CD4-positive, alpha-beta T cell treated with Interleukin-15 for 1 hour (primary cell): Measurements from ENCODE around the gene PALM.
"Not testable (repeated sequence)": the region's sequence is repeated elsewhere in the genome, so short reads cannot be mapped to it uniquely, and the experiment has no call there.

Experiments used
- DNase-seq: peaks from one replicate; pipeline ENCODE4 v3.0.0-alpha.2; 2020

Gene PALM

DNA sequence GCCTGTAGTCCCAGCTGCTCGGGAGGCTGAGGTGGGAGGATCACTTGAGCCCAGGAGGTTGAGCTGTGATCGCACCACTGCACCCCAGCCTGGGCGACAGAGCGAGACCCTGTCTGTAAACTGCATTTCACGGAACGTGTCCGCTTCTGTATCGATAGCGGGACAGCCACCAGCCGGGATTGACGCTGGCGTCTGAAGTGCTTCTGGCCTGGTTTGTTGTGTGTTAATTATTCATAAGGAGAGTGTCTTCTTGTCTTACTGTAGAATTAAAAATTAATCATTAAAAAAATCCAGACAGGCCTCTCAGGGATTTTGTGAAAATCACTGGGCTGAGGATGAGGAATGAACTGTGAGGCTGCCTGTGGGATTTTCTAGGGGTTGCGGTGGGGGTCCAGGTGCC lies 26.0 kb downstream of the PALM start:
- DNase-seq, result no peak

DNA sequence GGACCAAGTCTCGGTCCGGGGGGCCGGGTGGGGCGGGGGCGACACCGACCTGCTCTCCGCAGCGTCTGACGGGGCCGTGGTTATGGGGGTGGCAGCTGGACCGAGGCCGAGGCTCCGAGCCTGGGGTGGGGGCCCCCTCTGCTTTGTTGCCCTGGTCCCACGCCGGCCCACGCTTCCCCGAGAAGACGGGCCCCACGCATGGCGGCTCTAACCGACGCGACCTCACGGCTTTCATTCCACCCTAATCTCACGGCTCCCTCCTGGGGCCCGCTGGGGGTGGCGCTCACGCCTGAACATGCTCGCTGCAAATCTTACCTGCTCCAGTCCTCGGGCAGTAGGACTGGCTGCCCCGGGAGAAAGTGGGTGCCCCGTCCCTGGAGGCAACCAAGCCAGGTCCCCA lies 27.4 kb downstream of the PALM start:
- DNase-seq, result no peak

DNA sequence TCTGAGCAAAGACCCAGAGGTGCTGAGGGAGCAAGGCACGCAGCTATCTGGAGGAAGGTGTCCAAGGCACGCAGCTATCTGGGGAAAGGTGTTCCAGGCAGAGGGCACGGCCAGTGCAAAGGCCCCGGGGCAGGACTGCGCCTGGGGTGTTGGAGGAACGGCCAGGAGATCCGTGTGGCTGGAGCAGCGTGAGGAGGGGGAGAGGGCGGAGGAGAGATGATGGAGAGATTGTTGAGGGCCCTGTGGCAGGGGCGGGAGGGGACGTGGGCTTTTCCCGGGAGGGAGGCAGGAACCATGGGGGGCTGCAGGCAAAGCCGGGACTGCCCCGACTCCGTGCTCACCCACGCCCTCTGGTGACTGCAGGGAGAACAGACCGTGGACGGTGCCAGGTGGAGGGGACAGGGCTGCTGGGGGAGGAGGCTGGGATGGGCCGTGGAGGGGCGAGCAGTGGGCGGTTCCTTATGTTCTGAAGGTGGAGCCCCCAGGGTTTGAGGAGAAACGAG lies 28.9 kb downstream of the PALM start:
- DNase-seq, result peak; percentile 58

DNA sequence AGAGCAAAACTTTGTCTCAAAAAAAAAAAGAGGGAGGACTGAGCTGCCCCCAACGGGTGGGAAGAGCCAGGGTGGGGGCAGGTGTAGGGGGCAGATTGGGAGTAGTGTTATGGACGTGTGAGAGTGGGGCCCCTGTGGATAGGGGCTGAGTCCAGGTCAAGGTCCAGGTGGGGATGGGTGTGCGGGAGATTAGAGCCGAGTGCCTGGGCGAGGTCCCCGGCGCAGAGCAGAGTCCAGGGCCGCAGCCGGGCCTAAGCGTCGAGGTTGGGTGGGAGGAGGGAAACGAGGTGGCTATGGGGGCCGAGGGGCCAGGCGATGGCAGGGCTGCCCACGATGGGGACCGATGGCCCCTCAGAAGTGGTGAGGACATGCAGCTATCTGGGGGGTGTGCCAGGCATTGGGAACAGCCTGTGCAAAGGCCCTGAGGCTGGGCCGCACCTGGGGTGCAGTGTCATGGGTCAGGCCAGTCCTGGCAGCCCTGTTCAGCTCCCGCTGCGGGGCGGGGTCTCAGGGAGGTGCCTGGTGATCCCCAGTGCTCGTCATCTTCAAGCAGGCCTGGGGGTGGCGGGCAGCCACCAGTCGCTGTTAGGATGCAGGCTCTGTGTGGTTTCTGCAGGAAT lies 29.9 kb downstream of the PALM start:
- DNase-seq, result no peak

DNA sequence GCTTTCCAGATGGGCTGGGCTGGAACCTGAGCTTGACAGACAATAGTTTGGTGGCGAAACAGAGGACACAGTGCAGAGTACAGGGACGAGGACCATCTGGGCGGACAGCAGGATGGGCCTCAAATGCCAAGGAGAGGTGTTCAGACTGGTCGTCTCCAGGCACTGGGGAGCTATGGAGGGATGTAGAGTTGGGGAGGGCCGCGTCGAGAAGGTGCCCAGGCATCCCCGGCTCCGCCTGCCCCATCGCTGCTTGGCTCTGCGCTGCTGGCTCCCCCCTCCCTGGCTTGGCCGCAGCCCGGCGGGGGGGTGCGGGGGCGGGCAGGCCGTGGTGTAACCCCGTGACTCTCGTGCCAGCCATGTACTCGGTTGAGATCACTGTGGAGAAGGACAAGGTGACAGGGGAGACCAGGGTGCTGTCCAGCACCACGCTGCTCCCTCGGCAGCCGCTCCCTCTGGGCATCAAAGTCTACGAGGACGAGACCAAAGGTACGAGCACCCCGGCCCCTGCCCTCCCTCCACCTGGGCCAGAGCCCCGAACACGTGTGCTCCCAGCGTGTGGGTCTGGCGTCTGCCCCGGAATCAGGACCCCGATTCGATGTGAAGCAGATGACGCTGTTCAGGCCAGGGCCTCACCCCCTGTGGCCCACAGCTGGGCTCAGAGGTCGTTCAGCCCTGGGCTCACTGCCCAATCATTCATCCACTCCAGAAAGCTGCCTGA lies 31.4 kb downstream of the PALM start:
- DNase-seq, result no peak

DNA sequence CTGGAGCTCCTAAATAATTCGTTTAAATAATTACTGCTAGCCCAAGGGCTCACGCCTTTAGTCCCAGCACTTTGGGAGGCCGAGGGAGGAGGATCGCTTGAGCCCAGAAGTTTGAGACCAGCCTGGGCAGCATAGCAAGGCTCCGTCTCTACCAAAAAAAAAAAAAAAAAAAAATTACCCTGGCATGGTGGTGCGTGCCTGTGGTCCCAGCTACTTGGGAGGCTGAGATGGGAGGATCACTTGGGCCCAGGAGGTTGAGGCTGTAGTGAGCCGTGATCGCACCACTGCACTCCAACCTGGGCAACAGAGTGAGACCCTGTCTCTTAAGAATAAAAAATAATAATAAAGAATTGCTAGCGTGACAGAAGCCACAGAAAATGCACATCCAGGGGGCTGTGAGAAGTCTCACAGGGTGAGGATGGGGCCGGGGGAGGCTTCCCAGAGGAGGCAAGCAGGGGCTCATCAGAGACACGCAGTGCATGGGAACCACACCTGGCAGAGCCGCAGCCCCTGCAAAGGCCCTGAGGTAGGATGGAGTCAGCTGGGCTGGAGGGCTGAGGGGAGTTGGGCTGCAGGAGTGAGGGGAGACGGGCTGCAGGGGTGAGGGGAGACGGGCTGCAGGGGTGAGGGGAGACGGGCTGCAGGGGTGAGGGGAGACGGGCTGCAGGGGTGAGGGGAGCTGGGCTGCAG lies 32.2 kb downstream of the PALM start:
- DNase-seq, result not testable (repeated sequence)

DNA sequence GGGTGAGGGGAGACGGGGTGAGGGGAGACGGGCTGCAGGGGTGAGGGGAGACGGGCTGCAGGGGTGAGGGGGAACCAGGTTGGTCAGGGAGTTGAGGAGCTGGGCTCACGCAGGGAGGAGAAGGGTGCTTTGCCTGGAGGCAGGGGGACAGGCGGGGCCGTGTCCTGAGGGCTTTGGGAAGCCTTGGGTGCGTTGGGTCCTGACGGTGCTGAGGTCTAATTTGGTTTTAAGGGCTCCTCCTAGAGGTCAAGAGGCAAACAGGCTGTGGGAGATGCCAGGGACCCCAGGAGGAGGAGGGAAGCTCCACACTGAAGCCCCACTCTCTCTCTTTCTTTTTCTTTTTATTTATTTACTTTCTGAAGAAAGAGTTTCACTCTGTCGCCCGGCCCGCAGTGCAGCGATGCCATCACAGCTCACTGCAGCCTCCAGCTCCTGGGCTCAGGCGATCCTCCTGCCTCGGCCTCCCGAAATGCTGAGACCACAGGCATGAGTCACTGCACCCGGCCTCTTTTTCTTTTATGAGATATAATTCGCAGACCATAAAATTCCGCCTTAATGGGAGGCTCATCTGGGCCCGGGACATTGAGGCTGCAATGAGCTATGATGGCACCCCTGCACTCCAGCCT lies 32.9 kb downstream of the PALM start:
- no peak for DNase-seq

DNA sequence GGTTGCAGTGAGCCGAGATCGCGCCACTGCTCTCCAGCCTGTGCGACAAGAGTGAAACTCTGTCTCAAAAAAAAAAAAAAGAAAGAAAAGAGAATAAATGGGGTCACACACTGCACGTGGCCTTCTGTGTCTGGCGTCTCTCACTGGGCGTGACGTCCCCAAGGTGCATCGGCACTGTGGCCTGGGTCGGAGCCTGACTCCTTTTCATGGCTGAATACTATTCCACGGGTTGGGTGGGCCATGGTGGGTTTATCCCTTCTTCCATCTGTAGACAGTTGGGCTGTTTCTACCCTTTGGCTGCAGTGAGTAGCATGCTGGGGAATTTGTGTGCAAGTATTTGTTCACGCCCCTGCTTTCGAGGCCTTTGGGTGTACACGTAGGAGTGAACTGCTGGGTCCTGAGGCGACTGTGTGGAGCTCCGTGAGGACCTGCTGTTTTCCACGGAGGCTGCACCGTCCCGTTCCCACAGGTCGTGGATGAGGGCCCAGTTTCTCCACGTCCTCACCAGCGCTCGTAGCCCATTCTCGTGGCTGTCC lies 33.9 kb downstream of the PALM start:
- DNase-seq, result no peak

DNA sequence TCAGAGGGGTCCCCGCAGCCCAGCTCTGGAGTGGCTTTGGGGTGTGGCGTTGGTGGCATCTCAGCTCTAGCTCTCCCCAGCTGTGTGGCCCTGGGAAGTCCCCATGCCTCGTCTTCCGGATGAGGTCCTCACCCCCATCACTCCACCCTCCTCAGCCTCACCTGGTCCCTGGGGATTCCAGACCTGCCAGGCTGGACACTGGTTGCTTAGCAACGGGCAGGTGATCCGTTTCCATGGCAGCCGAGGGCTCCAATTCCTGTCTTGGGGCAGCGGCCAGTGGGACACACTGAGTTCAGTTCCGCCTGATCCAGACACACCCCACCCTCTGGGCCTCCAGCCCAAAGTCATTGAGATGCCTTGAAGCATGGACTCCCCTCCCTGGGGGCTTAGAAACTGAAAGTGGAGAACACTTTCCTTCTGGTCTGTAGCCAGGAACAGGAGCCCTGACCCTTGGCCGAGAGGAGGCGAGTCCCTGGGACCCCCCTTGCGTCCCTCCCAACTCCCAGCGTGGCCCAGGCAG lies 34.5 kb downstream of the PALM start:
- peak; percentile 27 for DNase-seq

DNA sequence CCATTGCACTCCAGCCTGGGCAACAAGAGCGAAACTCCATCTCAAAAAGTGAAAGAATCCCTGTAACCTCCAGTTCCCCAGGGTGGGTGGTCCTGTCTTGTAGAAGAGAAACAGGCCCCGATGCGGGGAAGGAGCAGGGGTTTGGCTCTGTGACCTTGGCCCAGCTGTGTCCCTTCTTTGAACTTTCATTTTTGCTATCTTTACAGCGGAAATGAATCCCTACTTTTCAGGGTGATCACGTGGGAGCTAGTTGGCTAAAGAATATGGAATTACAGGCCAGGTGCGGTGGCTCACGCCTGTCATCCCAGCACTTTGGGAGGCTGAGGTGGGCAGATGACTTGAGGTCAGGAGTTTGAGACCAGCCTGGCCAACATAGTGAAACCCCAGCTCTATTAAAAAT lies 36.4 kb downstream of the PALM start:
- DNase-seq, result not testable (repeated sequence)

DNA sequence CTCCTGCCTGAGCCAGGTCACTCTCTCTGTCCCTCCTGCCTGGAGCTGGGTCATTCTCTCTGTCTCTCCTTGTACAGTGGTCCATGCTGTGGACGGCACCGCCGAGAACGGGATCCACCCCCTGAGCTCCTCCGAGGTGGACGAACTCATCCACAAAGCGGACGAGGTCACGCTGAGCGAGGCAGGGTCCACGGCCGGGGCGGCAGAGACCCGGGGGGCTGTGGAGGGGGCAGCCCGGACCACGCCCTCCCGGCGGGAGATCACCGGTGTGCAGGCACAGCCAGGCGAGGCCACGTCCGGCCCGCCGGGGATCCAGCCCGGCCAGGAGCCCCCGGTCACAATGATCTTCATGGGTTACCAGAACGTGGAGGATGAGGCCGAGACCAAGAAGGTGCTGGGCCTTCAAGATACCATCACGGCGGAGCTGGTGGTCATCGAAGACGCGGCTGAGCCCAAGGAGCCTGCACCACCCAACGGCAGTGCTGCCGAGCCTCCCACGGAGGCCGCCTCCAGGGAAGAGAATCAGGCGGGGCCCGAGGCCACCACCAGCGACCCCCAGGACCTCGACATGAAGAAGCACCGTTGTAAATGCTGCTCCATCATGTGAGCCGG lies 37.6 kb downstream of the PALM start:
- no peak for DNase-seq

DNA sequence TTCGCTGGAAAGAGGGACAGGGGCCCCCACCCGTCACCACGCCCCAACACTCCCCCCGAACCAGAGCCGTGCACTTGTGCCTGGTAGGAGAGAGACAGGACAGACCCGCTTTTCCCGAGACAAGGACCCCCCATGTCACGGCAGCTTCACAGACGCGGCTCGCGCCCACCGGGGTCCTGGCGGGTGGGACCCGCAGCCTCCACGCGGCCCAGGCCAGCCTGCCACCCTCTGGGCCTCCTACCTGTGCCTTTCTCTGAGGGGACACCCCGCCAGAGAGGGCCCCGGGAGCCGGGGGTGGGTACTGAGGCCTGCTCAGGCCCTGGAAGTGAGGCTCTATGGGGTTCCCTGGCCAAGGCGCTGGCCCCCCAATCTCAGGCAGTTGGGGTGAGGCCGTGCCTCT lies 38.2 kb downstream of the PALM start:
- no peak for DNase-seq

DNA sequence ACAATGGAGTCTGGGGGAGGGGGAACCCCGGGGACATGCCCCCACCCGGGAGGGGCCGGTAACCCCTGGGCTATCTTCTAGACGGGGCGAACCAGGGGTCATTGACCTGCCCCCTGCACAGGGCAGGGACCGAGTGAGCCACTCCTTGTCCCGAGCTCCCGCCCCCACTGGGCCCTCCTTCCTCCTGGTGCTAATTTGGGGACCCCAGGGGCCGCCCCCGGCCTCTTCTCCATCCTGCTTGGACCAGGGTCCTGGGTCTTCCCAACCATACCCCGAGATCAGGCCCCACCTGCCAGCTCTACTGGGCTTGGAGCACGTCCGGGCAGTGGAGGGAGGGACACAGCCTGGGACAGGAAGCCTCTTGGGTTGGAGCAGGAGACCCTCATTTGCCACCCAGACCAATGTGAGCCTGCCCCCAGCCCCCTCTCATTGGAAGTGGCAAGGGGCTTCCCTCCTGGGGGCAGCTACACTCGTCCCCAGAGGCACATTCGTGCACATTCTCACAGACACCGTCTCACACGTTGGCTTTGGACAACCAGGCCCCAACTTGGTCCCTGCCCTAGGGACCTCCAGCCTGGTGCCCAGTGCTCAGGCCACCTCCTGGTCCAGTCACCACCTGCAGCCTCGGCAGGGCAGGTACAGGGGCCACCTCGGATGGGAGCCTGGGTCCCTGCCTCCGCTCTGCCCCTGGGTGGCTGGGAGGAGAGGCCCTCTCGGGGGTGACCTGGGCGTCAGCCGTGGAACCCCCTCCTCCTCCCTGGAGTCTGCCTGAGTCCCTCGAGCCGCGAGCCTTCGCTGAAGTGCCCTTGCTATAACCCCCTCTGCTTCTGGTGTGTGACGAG lies 38.9 kb downstream of the PALM start:
- no peak for DNase-seq

DNA sequence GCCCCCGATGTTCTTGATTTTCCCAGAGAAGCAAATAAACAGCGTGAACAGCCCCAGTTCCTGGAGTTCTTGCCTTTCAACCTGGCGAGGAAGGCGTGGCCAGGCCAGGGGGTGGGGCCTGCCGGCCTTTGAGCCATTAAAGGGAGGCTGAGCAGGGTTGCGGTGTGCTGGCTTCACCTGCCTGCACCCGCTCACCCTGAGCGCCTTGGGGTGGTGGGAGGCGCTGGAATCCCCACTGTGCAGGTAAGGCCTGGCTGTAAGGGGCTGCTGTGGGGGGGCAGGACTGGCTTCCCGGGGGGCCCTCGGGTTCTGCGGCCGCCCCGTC lies 39.5 kb downstream of the PALM start:
- no peak for DNase-seq

DNA sequence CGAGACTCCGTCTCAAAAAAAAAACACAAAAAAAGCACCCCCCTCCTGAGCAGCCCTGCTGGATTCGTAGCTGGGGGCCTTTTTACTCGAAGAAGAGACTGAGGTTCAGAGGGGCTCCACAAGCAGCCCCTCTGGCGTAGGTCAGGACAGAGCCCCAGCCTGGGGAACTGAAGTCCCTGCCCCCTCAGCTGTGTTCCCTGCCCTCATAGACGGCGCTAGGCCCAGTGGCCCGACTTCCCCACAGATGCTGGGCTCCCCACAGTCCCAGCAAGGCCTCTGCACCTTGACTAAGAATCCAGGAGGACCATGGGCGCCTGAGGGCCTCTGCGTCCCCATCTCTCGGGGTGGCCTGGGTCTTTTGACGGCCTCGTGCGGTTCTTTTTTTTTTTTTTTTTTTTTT lies 41.1 kb downstream of the PALM start:
- no peak for DNase-seq

DNA sequence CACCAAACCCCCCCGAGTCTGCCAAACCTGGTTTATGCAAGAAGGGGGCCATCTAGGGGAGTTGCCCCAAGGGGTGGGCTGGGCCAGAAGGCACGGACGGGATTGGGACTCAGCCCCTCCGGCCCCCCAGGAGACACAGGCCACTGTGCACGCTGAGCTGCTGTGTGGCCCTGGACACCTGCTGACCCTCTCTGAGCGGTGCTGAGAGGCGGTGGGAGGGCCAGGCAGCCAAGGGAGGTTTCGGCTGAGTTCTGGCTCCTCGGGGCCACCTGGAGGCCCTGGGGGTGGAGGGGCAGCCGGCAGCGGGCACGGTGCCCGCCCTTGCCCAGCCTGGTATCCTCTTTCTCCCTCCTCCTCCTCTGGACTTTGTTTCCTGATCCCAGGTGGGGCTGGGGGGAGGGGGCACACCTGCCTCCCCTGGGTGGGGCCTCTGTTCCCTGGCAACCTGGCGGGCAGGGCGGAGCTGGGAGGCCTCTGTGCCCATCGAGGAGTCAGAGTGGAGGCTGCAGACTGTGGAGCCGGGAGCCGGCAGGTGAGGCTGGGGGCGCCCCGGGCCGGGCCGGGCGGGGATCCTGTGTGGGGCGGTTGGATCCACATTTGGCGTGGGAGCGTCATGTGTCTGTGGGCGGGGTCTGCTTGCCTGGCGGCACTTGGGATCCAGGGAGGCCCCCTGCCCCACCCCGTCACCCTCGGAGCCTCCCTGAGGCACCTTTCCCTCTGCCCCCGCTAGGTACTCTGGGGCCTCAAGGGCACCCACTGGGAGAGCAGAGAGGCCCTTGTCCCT lies 42.1 kb downstream of the PALM start, which contains the start of gene MISP:
Gene MISP, plus strand, starts transcription at position 473 of the 784 bp plus-strand sequence. CDS start 5,835 bp downstream, outside the sequence.
- DNase-seq, result no peak

DNA sequence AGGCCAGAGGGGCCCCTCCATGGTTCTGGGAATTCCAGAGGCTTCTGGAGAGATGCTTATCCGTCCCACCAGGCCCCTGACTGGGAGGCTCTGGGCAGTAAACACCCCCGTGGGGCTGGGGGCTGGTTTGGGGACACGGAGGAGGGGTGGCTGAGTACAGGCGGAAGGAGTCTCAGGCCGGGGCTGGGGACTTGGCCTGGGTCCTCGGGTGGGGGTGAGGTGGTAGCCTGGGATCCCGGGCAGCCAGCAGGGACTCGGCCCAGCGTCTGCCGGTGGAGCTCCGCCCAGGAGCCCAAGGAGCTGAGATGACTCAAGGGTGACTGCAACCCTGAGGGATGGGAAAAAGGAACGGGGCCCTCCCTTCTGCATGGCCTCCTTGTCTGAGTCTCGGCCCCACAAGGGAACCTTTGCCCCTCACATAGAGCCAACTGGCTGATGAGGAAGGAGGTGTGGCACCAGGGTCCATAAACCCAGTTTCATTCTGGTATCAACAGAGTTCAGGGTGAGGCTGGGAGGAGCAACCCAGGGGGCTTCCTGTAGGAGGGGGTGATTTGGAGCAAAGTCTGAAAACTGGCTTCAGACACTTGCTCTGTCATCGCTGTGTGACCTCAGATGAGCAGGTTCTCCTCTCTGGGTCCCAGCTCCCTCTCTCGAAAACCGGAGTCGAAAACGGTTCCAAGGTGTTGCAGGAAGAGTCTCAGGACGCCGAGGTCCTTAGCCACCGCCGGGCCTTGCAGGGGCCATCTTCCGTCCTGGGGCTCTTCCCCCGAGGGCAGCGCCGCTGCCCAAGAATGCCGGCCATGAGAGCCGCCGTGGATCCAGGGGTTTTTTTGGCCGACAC lies 43.0 kb downstream of the PALM start:
- DNase-seq, result no peak

DNA sequence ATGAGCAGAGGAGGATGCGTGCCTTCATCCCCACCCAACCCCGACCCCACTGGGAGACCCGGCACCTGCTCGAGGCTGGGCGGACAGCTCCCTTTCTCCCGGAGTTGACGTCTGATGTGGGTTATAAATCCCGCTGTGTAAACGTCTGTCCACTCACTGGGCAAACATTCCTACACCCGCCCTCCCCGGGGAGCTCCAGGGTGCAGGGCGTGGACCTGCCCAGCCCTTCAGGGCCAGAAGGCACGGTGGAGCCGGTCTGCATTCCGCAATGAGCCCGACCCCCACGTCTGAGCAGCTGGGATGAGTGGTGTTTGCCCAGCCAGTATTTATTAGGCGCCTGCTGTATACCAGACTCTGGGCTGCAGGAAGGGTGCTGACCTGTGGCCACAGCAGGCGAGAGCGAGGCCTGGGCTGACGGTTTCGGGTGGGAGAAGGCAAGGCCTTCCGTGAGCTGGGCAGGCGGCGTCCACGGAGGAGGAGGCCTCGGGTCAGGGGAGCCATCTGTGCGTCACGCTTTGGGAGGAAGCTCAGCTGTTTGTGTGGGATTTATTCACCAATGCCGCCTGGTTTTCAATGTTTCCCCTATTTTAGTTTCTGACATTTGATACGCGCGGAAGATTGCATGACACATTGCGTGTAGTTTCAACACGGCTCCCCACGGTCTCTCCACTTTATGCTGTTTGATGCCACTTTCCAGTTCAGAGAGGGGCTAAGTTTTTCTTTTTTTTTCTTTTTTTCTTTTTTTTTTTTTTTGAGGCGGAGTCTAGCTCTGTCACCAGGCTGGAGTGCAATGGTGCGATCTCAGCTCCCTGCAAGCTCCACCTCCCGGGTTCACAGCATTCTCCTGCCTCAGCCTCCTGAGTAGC lies 44.1 kb downstream of the PALM start:
- DNase-seq, result peak; percentile 47

DNA sequence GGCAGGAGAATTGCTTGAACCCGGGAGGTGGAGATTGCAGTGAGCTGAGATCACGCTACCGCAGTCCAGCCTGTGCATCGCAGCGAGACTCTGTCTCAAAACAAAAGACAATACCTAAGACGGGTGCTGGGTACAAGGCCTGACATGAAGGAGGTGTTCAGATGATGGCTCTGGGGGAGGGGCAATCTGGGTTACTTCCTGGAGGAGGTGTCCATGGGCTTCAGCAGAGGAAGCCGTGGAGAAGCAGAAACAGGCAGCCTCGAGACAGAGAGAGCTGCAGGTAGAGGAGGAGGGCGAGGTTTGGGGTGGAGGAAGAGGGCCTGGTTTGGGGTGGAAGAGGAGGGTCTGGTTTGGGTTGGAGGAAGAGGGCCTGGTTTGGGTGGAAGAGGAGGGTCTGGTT lies 45.8 kb downstream of the PALM start:
- no peak for DNase-seq
